C4-2B (cell line): ENCODE results near the gene IFFO2.

Experiments used
- CTCF ChIP-seq: fragments of 450-650 bp; conservative IDR thresholded peaks from 2 replicates; pipeline ENCODE4 v1.5.1; 2017; ENCODE audit warnings: mild to moderate bottlenecking
- ZFX ChIP-seq: fragments of 450-650 bp; IDR thresholded peaks from 2 replicates; pipeline ENCODE4 v1.6.1; 2017

- no peak for TF ChIP-seq CTCF
- no peak for TF ChIP-seq ZFX
These were observed 32.8 kb upstream of the IFFO2 start for GRCh38 chr1:18989176-18989799.
